SK-N-SH (cell line): ENCODE data around the gene NCF4. TPM values are rescaled to one million over a fixed set of nuclear protein-coding genes. Genes with fewer than 3 reads are reported as not detected.

Experiments
- CTCF ChIA-PET: fragments of 300-600, 350-600 bp; formaldehyde crosslinking; extraction: SDS; loops from one replicate; lab custom pipeline; 2021; lab: Yijun Ruan, JAX
- POLR2A ChIA-PET: fragments of 350-600 bp; sonication (Branson Sonifier 250); formaldehyde crosslinking; extraction: SDS; loops from one replicate; lab custom pipeline; 2020; ENCODE audit warnings: antibody characterized with exemption, inconsistent platforms; lab: Yijun Ruan, JAX
- DNase-seq: peaks from one replicate; pipeline ENCODE4 v3.0.0; 2012
- H2AFZ ChIP-seq: fragments of 200-600 bp; sonication (generic); 2 replicates; pipeline ENCODE4 v1.8.1; 2016; ENCODE audit warnings: antibody characterized with exemption, mild to moderate bottlenecking, low read depth
- H3F3A ChIP-seq: fragments of 200-600 bp; sonication (generic); replicated peaks from 2 replicates; pipeline ENCODE3; 2016; ENCODE audit warnings: antibody characterized with exemption, mild to moderate bottlenecking; ENCODE audit not compliant: insufficient read depth
- H3K27ac ChIP-seq, 2 experiments: fragments of 200-500 bp in 1 of 2; fragments of 200-600 bp in 1 of 2; sonication (Bioruptor generic) in 1 of 2; sonication (generic), shearing (Covaris generic) in 1 of 2; 2 replicates each; pipeline versions ENCODE4 v1.5.1 to v1.6.1; 2014 to 2016; ENCODE audit warnings: low read depth in 2 of 2, inconsistent platforms in 1 of 2, low read length in 1 of 2, mild to moderate bottlenecking in 1 of 2, mixed read lengths in 1 of 2
- H3K27me3 ChIP-seq: fragments of 200-600 bp; sonication (generic), shearing (Covaris generic); 2 replicates; pipeline ENCODE4 v1.6.1; 2016; ENCODE audit warnings: mixed run types; ENCODE audit not compliant: insufficient read depth
- H3K36me3 ChIP-seq, 2 experiments: fragments of 200-500 bp in 1 of 2; fragments of 200-600 bp in 1 of 2; sonication (Bioruptor generic) in 1 of 2; sonication (generic) in 1 of 2; replicated peaks in 1 of 2; 2 replicates each; pipeline versions ENCODE3 to v1.5.1; 2014 to 2016; ENCODE audit warnings: low read length in 1 of 2, mild to moderate bottlenecking in 1 of 2; ENCODE audit not compliant: insufficient read depth in 2 of 2, control insufficient read depth in 1 of 2
- H3K4me1 ChIP-seq, 2 experiments: fragments of 200-500 bp in 1 of 2; fragments of 200-600 bp in 1 of 2; sonication (Bioruptor generic) in 1 of 2; sonication (generic), shearing (Covaris generic) in 1 of 2; 2 replicates each; pipeline versions ENCODE4 v1.5.1 to v1.6.1; 2014 to 2016; ENCODE audit warnings: low read depth in 1 of 2, low read length in 1 of 2, mixed run types in 1 of 2; ENCODE audit not compliant: insufficient read depth in 2 of 2, control insufficient read depth in 1 of 2
- H3K4me2 ChIP-seq: fragments of 200-600 bp; sonication (generic), shearing (Covaris generic); 2 replicates; pipeline ENCODE4 v1.6.1; 2017; ENCODE audit warnings: mixed run types
- H3K4me3 ChIP-seq, 2 experiments: fragments of 200-500 bp in 1 of 2; fragments of 200-600 bp in 1 of 2; sonication (Bioruptor generic) in 1 of 2; sonication (generic), shearing (Covaris generic) in 1 of 2; 2 replicates each; pipeline versions ENCODE4 v1.5.1 to v1.8.1; 2014 to 2016; ENCODE audit warnings: low read depth in 2 of 2, inconsistent platforms in 1 of 2, low read length in 1 of 2, mild to moderate bottlenecking in 1 of 2, mixed read lengths in 1 of 2, moderate library complexity in 1 of 2
- H3K79me2 ChIP-seq: fragments of 200-600 bp; sonication (generic); 2 replicates; pipeline ENCODE4 v1.8.1; 2017; ENCODE audit warnings: mild to moderate bottlenecking; ENCODE audit not compliant: insufficient read depth
- H3K9ac ChIP-seq: fragments of 200-600 bp; sonication (generic); 2 replicates; pipeline ENCODE4 v1.6.1; 2017; ENCODE audit warnings: mixed run types
- H3K9me2 ChIP-seq: fragments of 200-600 bp; sonication (generic); 2 replicates; pipeline ENCODE4 v1.6.1; 2017; ENCODE audit warnings: mixed run types
- H3K9me3 ChIP-seq: fragments of 200-600 bp; sonication (generic); 2 replicates; pipeline ENCODE4 v1.6.1; 2017; ENCODE audit warnings: mixed run types, mild to moderate bottlenecking, moderate library complexity
- H4K20me1 ChIP-seq: fragments of 200-600 bp; sonication (generic); 2 replicates; pipeline ENCODE4 v1.6.1; 2017; ENCODE audit warnings: mild to moderate bottlenecking, mixed run types; ENCODE audit not compliant: insufficient read depth
- CTCF ChIP-seq: fragments of 200-600 bp; sonication (generic); IDR thresholded peaks from 2 replicates; pipeline ENCODE4 v1.6.1; 2017; ENCODE audit warnings: antibody characterized with exemption, mild to moderate bottlenecking, moderate library complexity
- ELF1 ChIP-seq: IDR thresholded peaks from 2 replicates; pipeline ENCODE4 v1.4.0; 2012
- EP300 ChIP-seq, 2 experiments: IDR thresholded peaks; 2 replicates each; pipeline versions ENCODE4 v1.4.0 to v1.6.1; 2012; ENCODE audit warnings: borderline replicate concordance in 1 of 2, low read depth in 1 of 2, low read length in 1 of 2
- FOSL2 ChIP-seq: IDR thresholded peaks from 2 replicates; pipeline ENCODE4 v1.4.0; 2012; ENCODE audit warnings: low read depth, mild to moderate bottlenecking, moderate library complexity, borderline replicate concordance
- FOXJ3 ChIP-seq: sonication (generic); formaldehyde crosslinking; IDR thresholded peaks from 2 replicates; pipeline ENCODE4 v1.5.1; 2020; ENCODE audit warnings: mild to moderate bottlenecking, missing genetic modification reagents
- FOXM1 ChIP-seq: IDR thresholded peaks from 2 replicates; pipeline ENCODE4 v1.4.0; 2012; ENCODE audit warnings: low read depth, mild to moderate bottlenecking
- GABPA ChIP-seq: IDR thresholded peaks from 2 replicates; pipeline ENCODE4 v1.4.0; 2012; ENCODE audit warnings: low read depth, mild to moderate bottlenecking
- GATA2 ChIP-seq: sonication (generic); formaldehyde crosslinking; IDR thresholded peaks from 2 replicates; pipeline ENCODE4 v1.5.0; 2020; ENCODE audit warnings: mild to moderate bottlenecking, missing genetic modification reagents
- IRF3 ChIP-seq: fragments of 150-350 bp; IDR thresholded peaks from 2 replicates; pipeline ENCODE4 v1.6.1; 2016; ENCODE audit warnings: mild to moderate bottlenecking, low read depth, low read length
- MAX ChIP-seq: IDR thresholded peaks from 2 replicates; pipeline ENCODE4 v1.4.0; 2012; ENCODE audit warnings: low read depth
- MXI1 ChIP-seq: IDR thresholded peaks from 2 replicates; pipeline ENCODE4 v1.6.1; 2012; ENCODE audit warnings: mild to moderate bottlenecking, low read depth, low read length, improper control_type of control experiment
- POLR2AphosphoS5 ChIP-seq: IDR thresholded peaks from 2 replicates; pipeline ENCODE4 v1.6.1; 2012; ENCODE audit warnings: low read depth, low read length
- RAD21 ChIP-seq: IDR thresholded peaks from 2 replicates; pipeline ENCODE4 v1.6.1; 2012; ENCODE audit warnings: mild to moderate bottlenecking, low read length
- RCOR1 ChIP-seq: fragments of 150-350 bp; IDR thresholded peaks from 2 replicates; pipeline ENCODE4 v1.6.1; 2017; ENCODE audit warnings: antibody characterized with exemption, low read length
- RFX5 ChIP-seq: IDR thresholded peaks from 2 replicates; pipeline ENCODE4 v1.6.1; 2012; ENCODE audit warnings: mild to moderate bottlenecking, improper control_type of control experiment, low read length
- SMC3 ChIP-seq: IDR thresholded peaks from 2 replicates; pipeline ENCODE4 v1.6.1; 2012; ENCODE audit warnings: low read depth, low read length, improper control_type of control experiment
- USF1 ChIP-seq: IDR thresholded peaks from 2 replicates; pipeline ENCODE4 v1.4.0; 2012; ENCODE audit warnings: low read depth, borderline replicate concordance
- YY1 ChIP-seq: IDR thresholded peaks from 2 replicates; pipeline ENCODE4 v1.4.0; 2012; ENCODE audit warnings: low read depth, mild to moderate bottlenecking
- ZBTB33 ChIP-seq: IDR thresholded peaks from 2 replicates; pipeline ENCODE4 v1.4.0; 2012; ENCODE audit warnings: low read depth, borderline replicate concordance
- WGBS: methylation state at CpG from one replicate; pipeline ENCODE4 v1.1.6; 2017; ENCODE audit warnings: low lambda C conversion rate; 5-methylcytosine and 5-hydroxymethylcytosine counted together
- polyA plus RNA-seq, 3 experiments: library from polyadenylated mRNA; depleted of rRNA; stranded (reverse); fragments of >200 nt; gene quantifications; 2 replicates each; pipeline ENCODE4 v1.2.3, GENCODE V29; 2012

Gene NCF4
- polyA plus RNA-seq, 1 of the 3 experiments (the other 2 are of a cell fraction), result not detected

GRCh38 chr22:36852056-36852973 lies 8.5 kb upstream of the NCF4 start:
- no peaks in the 10 kb centered on the region for H3K9me3 ChIP-seq
- no peak overlapping the region for H3K4me2 ChIP-seq
- no peaks in the 10 kb centered on the region for H3K36me3 ChIP-seq
- H3K9ac ChIP-seq, result no peak overlapping the region
- 58% methylated on average over 7 of the region's 7 CpGs for WGBS
- H3K27me3 ChIP-seq, result peaks cover 17% of the 10 kb centered on the region
- ChIA-PET POLR2A (no interaction called here), CTCF (interaction anchor here (0.6 to 2.8 kb wide), 12 partner anchors 8 to 305 kb away, joined by 3 to 15 read pairs (median 4); no protein-coding TSS in a partner anchor)
- no peaks in the 10 kb centered on the region for H3K79me2 ChIP-seq
- H3F3A ChIP-seq, result no peaks in the 10 kb centered on the region
- H2AFZ ChIP-seq, result no peak overlapping the region
- H3K9me2 ChIP-seq, result no peaks in the 10 kb centered on the region
- H4K20me1 ChIP-seq, result no peaks in the 10 kb centered on the region
- TF ChIP-seq IRF3, result no peak
- TF ChIP-seq RAD21, result no peak
- TF ChIP-seq GATA2 (CRISPR knock-in tag), result no peak
- TF ChIP-seq USF1, result peak; percentile 40; the same call in 1 of the 2 replicates
- TF ChIP-seq FOSL2, result no peak
- peaks cover 0 to 9% of the 10 kb centered on the region in 2 experiments; a peak in 1 of 4 replicates for H3K4me1 ChIP-seq
- H3K27ac ChIP-seq, result no peak overlapping the region
- H3K4me3 ChIP-seq, result no peak overlapping the region
- no peak for DNase-seq

- TF ChIP-seq MXI1, result no peak
- TF ChIP-seq EP300 (IDR thresholded peaks at IDR 0.05; ENCODE audit: borderline replicate concordance in 1 of 2, low read depth in 1 of 2, low read length in 1 of 2), result no peak
- peak; percentile 33 for TF ChIP-seq SMC3
- peak; percentile 70 for TF ChIP-seq YY1
- TF ChIP-seq GATA2 (CRISPR knock-in tag), result no peak
- peak; percentile 66 for TF ChIP-seq CTCF
- TF ChIP-seq ZBTB33, result no peak
- no peak for TF ChIP-seq FOXJ3 (CRISPR knock-in tag)
- TF ChIP-seq RAD21, result peak; percentile 35; the same call in 1 of the 2 replicates
- TF ChIP-seq GABPA, result peak; percentile 17; the same call in 1 of the 2 replicates
- no peak for TF ChIP-seq POLR2AphosphoS5
- TF ChIP-seq RCOR1, result no peak
- TF ChIP-seq MAX, result no peak
- TF ChIP-seq RFX5, result no peak
- no peak for TF ChIP-seq FOXM1
- no peak for TF ChIP-seq ELF1
- Histone ChIP-seq H3F3A (no peaks in the 10 kb centered on the region), H2AFZ (no peak overlapping the region), H3K4me2 (no peak overlapping the region), H3K36me3 (no peaks in the 10 kb centered on the region), H3K27ac (no peak overlapping the region), H3K4me1 (peaks cover 0 to 9% of the 10 kb centered on the region in 2 experiments; a peak in 1 of 4 replicates), H3K9me2 (no peaks in the 10 kb centered on the region), H3K79me2 (no peaks in the 10 kb centered on the region), H3K9ac (no peak overlapping the region), H4K20me1 (no peaks in the 10 kb centered on the region), H3K9me3 (no peaks in the 10 kb centered on the region), H3K27me3 (peaks cover 11% of the 10 kb centered on the region), H3K4me3 (peak overlapping the region in 1 of 2 experiments; percentile 46; a peak in 1 of 4 replicates)
- DNase-seq, result peak; percentile 70
- CTCF ChIA-PET, result interaction anchor here (0.6 to 2.8 kb wide), 17 partner anchors 12 to 307 kb away, joined by 3 to 15 read pairs (median 3); no protein-coding TSS in a partner anchor
- 78% methylated on average over 12 of the region's 16 CpGs for WGBS
- POLR2A ChIA-PET, result no interaction called here
Measured at GRCh38 chr22:36853407-36854099, 7.3 kb upstream of the NCF4 start.
